ENCODE data around the gene KLHDC10. TPM values are rescaled to one million over a fixed set of nuclear protein-coding genes. Genes with fewer than 3 reads are reported as not detected.
"Not testable (repeated sequence)": the region's sequence is repeated elsewhere in the genome, so short reads cannot be mapped to it uniquely, and the experiment has no call there.

Gene KLHDC10
- total RNA-seq, 1 donor from 2014 or later, result 26.6 TPM

DNA sequence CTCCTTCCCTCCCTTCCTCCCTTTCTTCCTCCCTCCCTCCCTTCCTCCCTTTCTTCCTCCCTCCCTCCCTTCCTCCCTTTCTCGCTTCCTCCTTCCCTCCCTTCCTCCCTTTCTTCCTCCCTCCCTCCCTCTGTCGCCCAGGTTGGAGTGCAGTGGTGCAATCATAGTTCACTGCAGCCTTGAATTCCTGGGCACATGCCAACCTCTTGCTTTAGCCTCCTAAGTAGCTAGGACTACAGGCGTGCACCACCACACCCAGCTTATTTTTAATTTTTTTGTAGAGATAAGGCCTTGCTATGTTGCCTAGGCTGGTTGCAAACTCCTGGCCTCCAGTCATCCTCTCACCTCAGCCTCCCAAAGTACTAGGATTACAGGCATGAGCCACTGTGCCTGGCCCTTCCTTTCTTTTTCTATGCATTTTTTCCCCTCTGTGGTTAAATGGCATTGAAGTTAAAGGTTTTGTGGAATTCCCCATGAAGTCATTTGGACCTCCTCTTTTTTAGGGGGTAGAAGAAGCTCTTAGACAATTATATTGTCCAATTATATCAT lies 9.6 kb downstream of the KLHDC10 start:
- H3K27me3 Mint-ChIP-seq (ENCODE audit: insufficient read depth, low read depth), result peaks cover 2% of the 10 kb centered on the region
- TF ChIP-seq, protein P1, sequence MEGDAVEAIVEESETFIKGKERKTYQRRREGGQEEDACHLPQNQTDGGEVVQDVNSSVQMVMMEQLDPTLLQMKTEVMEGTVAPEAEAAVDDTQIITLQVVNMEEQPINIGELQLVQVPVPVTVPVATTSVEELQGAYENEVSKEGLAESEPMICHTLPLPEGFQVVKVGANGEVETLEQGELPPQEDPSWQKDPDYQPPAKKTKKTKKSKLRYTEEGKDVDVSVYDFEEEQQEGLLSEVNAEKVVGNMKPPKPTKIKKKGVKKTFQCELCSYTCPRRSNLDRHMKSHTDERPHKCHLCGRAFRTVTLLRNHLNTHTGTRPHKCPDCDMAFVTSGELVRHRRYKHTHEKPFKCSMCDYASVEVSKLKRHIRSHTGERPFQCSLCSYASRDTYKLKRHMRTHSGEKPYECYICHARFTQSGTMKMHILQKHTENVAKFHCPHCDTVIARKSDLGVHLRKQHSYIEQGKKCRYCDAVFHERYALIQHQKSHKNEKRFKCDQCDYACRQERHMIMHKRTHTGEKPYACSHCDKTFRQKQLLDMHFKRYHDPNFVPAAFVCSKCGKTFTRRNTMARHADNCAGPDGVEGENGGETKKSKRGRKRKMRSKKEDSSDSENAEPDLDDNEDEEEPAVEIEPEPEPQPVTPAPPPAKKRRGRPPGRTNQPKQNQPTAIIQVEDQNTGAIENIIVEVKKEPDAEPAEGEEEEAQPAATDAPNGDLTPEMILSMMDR (IDR thresholded peaks at IDR 0.05), result no peak
- no peak for TF ChIP-seq EZH2phosphoT487 (IDR thresholded peaks at IDR 0.05)
- TF ChIP-seq EZH2 (IDR thresholded peaks at IDR 0.05), result no peak
- no peaks in the 10 kb centered on the region for H4K20me1 ChIP-seq (ENCODE audit: low read depth)
- H3K9me3 Mint-ChIP-seq, result no peaks in the 10 kb centered on the region
- H3K9me3 ChIP-seq (ENCODE audit: low read depth), result no peaks in the 10 kb centered on the region
- H3K4me3 ChIP-seq, result no peak overlapping the region
- H3K4me3 Mint-ChIP-seq, result no peak overlapping the region
- H3K4me1 ChIP-seq, result no peaks in the 10 kb centered on the region
- peaks cover 9% of the 10 kb centered on the region for H3K36me3 Mint-ChIP-seq
- H3K4me2 ChIP-seq, result no peak overlapping the region
- H2AFZ ChIP-seq (replicated peaks), result no peak overlapping the region
- H3F3A ChIP-seq (ENCODE audit: low read depth), result no peaks in the 10 kb centered on the region
- no peaks in the 10 kb centered on the region for H3K36me3 ChIP-seq
- DNase-seq (ENCODE audit: low spot score), result no peak
- no peaks in the 10 kb centered on the region for H3K27me3 ChIP-seq
- H3K9ac ChIP-seq, result no peak overlapping the region
- no peak overlapping the region for H3K27ac Mint-ChIP-seq
- H3K27ac ChIP-seq, result no peak overlapping the region
- peaks cover 2% of the 10 kb centered on the region for H3K4me1 Mint-ChIP-seq
- H3K79me2 ChIP-seq (ENCODE audit: low read depth), result peaks cover 84% of the 10 kb centered on the region

DNA sequence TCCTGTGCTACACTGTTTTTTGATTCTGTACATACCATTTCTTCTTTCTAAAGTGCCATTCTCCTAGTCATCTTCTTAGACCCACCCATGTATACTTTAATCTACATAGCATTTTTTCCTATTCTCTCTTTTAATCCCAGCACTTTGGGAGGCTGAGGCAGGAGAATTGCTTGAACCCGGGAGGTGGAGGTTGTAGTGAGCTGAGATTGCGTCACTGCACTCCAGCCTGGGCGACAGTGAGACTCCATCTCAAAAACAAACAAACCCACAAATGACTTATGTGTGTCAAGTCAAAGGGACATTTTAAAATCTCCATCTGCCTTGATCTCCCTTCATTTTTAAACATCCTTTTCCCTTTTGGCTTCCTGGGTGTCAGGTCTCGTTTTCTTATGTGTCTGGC lies 13.2 kb downstream of the KLHDC10 start:
- not testable (repeated sequence) for H3K4me2 ChIP-seq; H2AFZ ChIP-seq (replicated peaks); H4K20me1 ChIP-seq (ENCODE audit: low read depth); H3K27me3 ChIP-seq; H3K36me3 Mint-ChIP-seq; H3K9ac ChIP-seq; H3K9me3 ChIP-seq (ENCODE audit: low read depth); H3K4me3 ChIP-seq; DNase-seq (ENCODE audit: low spot score); H3F3A ChIP-seq (ENCODE audit: low read depth); H3K4me3 Mint-ChIP-seq; H3K4me1 Mint-ChIP-seq; H3K4me1 ChIP-seq; H3K27ac Mint-ChIP-seq; H3K9me3 Mint-ChIP-seq; H3K36me3 ChIP-seq; H3K27ac ChIP-seq; H3K27me3 Mint-ChIP-seq (ENCODE audit: insufficient read depth, low read depth)
- H3K79me2 ChIP-seq (ENCODE audit: low read depth), result peaks cover 88% of the 10 kb centered on the region

DNA sequence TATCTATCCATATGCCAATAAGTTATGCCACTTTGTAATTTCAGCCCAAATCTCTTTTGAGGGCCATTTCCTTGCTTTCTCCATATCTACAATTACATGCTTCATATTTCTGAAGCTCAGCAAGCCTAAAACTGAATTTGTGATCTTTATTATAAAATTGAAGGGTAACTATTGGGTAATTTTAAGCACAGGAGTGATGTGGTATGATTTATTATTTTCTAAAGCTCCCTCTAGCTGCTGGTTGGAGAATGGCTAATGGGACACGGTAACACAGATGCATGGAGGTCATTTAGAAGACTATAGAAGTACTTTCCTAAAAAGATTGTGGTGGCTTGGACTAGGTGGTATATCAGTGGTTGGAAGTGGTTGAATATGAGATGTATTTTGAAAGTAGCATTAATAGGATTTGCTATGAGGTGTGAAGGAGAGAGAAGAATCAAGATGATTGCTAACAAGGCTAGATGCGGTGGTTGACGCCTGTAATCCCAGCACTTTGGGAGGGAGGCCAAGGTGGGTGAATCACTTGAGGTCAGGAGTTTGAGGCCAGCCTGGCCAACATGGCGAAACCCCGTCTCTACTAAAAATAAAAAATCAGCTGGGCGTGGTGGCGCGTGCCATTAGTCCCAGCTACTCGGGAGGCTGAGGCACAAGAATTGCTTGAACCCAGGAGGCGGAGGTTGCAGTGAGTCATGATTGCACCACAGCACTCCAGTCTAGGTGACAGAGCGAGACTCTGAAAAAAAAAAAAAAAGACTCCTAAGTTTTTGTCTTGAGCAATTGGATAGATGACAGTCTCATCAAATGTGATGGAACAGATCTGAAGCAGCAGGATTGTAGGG lies 13.9 kb downstream of the KLHDC10 start:
- no peaks in the 10 kb centered on the region for H3K9me3 Mint-ChIP-seq
- Histone ChIP-seq H3K4me3 (no peak overlapping the region), H3K4me1 (no peaks in the 10 kb centered on the region), H3K9ac (no peak overlapping the region), H3K9me3 (ENCODE audit: low read depth) (no peaks in the 10 kb centered on the region), H3K79me2 (ENCODE audit: low read depth) (peaks cover 90% of the 10 kb centered on the region), H3K27me3 (no peaks in the 10 kb centered on the region), H3K27ac (no peak overlapping the region), H3K36me3 (no peaks in the 10 kb centered on the region), H3K4me2 (no peak overlapping the region), H2AFZ (replicated peaks) (no peak overlapping the region), H4K20me1 (ENCODE audit: low read depth) (peaks cover 4% of the 10 kb centered on the region), H3F3A (ENCODE audit: low read depth) (no peaks in the 10 kb centered on the region)
- peak overlapping the region; percentile 64 for H3K27ac Mint-ChIP-seq
- no peak for DNase-seq (ENCODE audit: low spot score)
- H3K4me3 Mint-ChIP-seq, result no peak overlapping the region
- no peaks in the 10 kb centered on the region for H3K27me3 Mint-ChIP-seq (ENCODE audit: insufficient read depth, low read depth)
- TF ChIP-seq, protein P1 (IDR thresholded peaks at IDR 0.05), result peak; percentile 63
- TF ChIP-seq EZH2 (IDR thresholded peaks at IDR 0.05) (no peak), EZH2phosphoT487 (IDR thresholded peaks at IDR 0.05) (no peak)
- H3K4me1 Mint-ChIP-seq, result no peaks in the 10 kb centered on the region
- peaks cover 13% of the 10 kb centered on the region for H3K36me3 Mint-ChIP-seq

DNA sequence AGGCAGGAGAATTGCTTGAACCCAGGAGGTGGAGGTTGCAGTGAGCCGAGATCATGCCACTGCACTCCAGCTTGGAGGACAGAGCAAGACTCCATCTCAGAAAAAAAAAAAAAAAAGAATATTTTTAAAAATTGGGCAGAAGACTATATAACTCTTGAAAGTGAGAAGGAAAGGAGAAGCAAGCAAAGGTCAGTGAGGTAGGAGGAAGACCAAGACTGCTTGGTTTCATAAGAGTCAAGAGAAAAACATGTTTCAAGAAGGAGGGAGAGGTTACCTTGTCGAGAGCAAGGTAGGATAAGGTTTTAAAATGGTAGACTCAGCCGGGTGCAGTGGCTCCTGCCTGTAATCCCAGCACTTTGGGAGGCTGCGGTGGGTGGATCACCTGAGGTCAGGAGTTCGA lies 14.9 kb downstream of the KLHDC10 start:
- not testable (repeated sequence) for H3K27ac ChIP-seq; H4K20me1 ChIP-seq (ENCODE audit: low read depth); H3K4me2 ChIP-seq; H3K27me3 ChIP-seq; H3K36me3 ChIP-seq; H3F3A ChIP-seq (ENCODE audit: low read depth); H3K4me1 Mint-ChIP-seq; DNase-seq (ENCODE audit: low spot score); H3K9ac ChIP-seq; H3K9me3 Mint-ChIP-seq; H3K27ac Mint-ChIP-seq; H3K4me1 ChIP-seq; H3K27me3 Mint-ChIP-seq (ENCODE audit: insufficient read depth, low read depth); H2AFZ ChIP-seq (replicated peaks); H3K4me3 ChIP-seq; H3K4me3 Mint-ChIP-seq; H3K9me3 ChIP-seq (ENCODE audit: low read depth)
- peaks cover 95% of the 10 kb centered on the region for H3K79me2 ChIP-seq (ENCODE audit: low read depth)
- H3K36me3 Mint-ChIP-seq, result peaks cover 14% of the 10 kb centered on the region
